Measurements from ENCODE around the gene LRP1-AS.

Gene LRP1-AS

DNA sequence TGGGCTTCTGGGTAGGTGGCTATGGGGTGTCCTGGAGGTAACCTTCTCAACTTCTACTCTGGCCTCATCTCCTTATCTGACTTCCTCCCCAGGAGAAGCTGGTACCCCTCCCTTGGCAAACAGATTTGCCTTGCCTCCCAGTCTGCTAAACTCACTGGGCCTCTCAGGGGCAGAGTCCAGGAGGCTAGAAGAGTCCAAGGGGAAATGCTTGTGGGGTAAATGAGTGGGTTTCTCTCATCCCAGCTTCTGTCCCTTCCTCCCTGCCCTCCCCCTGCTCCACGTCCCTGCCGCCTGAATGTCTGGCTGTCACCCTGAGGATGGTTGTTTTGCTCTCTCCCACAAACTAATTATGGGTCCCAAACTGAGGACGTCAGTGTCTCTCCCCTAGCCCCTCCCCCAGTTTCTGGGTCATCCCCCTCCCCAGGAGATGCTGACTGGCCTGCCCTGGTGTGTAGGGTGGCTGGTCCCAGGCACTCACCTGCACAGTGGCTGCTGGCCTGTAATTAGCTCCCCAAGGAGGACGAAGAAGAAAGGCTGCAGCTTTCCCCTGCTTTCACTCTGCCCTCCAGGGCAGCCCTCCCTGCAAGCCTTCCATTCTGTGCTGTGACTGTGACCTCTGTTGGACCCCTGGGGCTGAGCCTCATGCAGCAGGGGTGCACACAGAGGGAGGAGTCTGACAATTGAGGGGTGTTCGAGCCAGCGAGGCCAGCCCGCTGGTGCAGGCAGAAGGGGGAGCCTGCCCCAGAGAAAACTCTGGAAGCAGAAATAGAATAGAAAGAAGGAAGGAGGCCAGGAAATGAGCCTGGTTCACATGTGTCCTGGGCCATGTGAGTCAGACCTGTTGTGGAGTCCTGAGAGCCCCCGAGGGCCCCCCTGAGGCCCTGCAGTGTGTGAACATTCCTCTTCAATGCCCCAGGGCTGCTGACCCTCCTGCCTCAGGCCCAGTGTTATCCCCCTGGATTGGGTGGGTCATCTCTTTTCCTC is at the start of gene LRP1-AS:
LRP1-AS (minus strand) TSS at position 659 of the 984 bp plus-strand sequence.
- DNase-seq (ENCODE audit: low read depth), result no peak

DNA sequence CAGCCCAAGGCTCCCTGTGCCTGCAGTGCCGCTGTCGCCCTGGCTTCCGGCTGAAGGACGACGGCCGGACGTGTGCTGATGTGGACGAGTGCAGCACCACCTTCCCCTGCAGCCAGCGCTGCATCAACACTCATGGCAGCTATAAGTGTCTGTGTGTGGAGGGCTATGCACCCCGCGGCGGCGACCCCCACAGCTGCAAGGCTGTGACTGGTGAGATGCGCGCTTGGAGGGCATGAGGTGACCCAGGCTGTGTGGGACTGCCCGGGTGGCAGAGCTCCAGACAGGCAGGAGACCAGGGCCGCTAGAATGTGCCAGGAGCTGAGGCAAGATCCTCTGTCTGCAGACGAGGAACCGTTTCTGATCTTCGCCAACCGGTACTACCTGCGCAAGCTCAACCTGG is 49.5 kb upstream of the LRP1-AS start:
- DNase-seq (ENCODE audit: low read depth), result no peak

- no peak for DNase-seq (ENCODE audit: low read depth)
Observed at GRCh38 chr12:57196439-57196838, 49.0 kb upstream of the LRP1-AS start.

DNA sequence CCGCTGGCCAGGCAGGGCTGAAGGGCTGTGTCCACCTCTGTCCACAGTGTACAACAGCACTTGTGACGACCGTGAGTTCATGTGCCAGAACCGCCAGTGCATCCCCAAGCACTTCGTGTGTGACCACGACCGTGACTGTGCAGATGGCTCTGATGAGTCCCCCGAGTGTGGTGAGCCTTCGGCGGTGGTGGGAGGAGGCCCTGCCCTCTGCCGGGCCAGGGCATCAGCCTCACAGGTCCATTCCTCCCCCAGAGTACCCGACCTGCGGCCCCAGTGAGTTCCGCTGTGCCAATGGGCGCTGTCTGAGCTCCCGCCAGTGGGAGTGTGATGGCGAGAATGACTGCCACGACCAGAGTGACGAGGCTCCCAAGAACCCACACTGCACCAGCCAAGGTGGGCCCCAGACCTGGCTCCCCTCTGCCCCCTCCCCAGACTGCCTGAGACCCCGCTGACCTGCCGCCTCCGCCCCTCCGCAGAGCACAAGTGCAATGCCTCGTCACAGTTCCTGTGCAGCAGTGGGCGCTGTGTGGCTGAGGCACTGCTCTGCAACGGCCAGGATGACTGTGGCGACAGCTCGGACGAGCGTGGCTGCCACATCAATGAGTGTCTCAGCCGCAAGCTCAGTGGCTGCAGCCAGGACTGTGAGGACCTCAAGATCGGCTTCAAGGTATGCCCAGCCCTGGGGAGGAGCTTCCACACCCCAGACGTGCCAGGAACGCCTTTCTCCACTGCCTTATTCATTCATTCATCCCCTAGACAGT is 48.4 kb upstream of the LRP1-AS start:
- no peak for DNase-seq (ENCODE audit: low read depth)

DNA sequence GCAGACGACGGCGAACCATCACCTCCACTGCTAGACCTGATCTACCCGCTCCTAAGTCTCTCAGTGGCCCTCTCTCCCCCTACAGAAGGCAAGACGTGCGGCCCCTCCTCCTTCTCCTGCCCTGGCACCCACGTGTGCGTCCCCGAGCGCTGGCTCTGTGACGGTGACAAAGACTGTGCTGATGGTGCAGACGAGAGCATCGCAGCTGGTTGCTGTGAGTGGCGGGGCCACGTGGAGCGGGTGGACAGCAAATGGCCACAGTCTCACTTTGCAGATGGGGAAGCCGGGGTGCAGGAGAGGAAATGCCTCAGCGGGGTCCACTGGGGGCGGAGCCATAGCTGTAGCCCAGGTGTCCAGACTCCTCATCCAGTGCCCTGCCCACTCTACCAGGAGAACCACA is 47.8 kb upstream of the LRP1-AS start:
- DNase-seq (ENCODE audit: low read depth), result no peak

DNA sequence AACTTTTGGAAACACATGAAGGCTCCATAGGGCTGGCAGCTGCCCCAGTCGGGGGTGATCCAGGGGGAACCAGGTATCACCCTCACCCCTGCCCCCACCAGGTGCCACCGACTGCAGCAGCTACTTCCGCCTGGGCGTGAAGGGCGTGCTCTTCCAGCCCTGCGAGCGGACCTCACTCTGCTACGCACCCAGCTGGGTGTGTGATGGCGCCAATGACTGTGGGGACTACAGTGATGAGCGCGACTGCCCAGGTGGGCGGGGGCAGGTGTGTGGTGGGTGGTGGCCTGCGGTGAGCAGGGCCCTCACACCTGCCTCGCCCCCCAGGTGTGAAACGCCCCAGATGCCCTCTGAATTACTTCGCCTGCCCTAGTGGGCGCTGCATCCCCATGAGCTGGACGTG is 46.8 kb upstream of the LRP1-AS start:
- DNase-seq (ENCODE audit: low read depth), result no peak

- DNase-seq (ENCODE audit: low read depth), result no peak
Observed at GRCh38 chr12:57193706-57194245, 46.4 kb upstream of the LRP1-AS start.

DNA sequence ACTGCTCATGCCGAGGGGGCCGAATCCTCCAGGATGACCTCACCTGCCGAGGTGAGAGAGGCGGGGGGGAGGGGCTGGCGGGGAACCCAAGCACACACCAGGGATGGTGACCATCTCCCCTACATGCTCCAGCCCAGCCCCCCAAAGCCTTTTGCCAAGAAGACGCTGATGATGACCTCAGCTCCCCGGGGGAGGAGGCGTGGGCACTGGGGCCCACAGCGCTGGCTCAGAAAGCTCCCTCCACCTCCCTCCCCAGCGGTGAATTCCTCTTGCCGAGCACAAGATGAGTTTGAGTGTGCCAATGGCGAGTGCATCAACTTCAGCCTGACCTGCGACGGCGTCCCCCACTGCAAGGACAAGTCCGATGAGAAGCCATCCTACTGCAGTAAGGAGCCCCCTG is 45.5 kb upstream of the LRP1-AS start:
- no peak for DNase-seq (ENCODE audit: low read depth)

- DNase-seq (ENCODE audit: low read depth), result no peak
Observed at GRCh38 chr12:57191410-57191809, 44.0 kb upstream of the LRP1-AS start.

DNA sequence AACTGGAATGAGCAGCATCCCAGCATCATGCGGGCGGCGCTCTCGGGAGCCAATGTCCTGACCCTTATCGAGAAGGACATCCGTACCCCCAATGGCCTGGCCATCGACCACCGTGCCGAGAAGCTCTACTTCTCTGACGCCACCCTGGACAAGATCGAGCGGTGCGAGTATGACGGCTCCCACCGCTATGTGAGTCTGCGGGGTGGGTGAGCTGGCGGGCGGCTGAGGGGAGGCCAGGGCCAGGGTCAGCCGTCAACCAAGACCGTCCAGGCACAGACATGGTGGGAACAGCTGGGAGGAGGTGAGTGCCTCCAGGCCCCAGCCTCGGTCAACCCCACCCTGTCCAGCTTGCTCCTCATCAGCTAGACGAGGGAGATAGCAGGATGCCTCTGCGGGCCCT is 43.4 kb upstream of the LRP1-AS start:
- DNase-seq (ENCODE audit: low read depth), result no peak

- no peak for DNase-seq (ENCODE audit: low read depth)
Observed at GRCh38 chr12:57190037-57190436, 42.6 kb upstream of the LRP1-AS start.

DNA sequence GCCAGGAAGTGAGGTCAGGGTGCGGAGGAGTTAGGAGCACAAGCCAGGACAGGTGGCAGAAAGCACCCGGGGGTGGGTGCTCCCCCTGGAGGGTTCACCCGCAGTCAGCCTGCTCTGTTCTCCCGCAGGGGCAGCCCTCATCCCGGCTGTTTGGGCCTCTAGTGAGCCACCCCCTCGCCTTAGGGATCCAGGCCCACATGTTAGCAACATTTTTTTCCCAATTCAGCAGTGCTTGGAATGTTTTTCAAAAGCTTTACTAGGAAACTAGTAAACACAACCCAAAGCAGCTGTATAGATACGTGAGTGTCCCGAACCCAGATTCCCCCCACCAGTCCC is 40.6 kb upstream of the LRP1-AS start:
- no peak for DNase-seq (ENCODE audit: low read depth)

GRCh38 chr12:57187222-57188089 is 40.0 kb upstream of the LRP1-AS start:
- no peak for DNase-seq (ENCODE audit: low read depth)

DNA sequence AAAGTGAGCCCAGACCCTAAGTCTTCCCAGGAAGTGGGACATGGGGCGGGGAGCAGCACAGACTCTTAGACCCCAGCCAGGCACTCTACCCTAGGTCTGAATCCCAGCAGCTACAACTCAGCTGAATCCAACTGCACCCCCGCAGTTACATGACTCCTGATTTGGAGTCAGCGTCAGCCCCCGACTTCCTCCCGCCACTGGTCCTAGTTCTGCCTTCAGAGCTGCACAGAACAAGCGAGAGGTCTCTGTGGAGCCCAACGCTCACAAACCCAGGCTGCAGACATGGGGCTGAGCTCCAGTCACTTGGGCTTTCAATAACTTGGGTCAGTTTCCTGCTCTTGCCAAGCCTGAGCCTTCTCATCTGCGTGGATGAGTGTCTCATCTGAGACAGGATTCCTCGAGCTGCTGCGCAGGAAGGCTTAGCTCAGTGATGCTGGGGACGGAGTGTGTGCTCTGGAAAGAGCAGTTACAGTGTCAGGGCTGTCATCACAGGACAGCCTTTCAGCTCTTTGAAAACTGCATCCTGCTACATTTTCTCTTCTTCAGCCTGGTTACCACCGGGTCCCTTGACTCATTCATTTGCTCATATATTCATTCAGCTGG is 38.6 kb upstream of the LRP1-AS start:
- no peak for DNase-seq (ENCODE audit: low read depth)

DNA sequence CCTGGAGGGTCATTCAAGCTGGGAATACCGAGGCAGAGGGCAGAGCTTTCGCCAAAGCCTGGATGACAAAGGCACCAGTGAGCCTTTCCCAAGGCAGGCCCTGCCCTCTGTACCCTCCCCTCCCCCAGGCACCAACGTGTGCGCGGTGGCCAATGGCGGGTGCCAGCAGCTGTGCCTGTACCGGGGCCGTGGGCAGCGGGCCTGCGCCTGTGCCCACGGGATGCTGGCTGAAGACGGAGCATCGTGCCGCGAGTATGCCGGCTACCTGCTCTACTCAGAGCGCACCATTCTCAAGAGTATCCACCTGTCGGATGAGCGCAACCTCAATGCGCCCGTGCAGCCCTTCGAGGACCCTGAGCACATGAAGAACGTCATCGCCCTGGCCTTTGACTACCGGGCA is 38.0 kb upstream of the LRP1-AS start:
- no peak for DNase-seq (ENCODE audit: low read depth)

- DNase-seq (ENCODE audit: low read depth), result no peak
Observed at GRCh38 chr12:57183939-57184725, 36.7 kb upstream of the LRP1-AS start.

DNA sequence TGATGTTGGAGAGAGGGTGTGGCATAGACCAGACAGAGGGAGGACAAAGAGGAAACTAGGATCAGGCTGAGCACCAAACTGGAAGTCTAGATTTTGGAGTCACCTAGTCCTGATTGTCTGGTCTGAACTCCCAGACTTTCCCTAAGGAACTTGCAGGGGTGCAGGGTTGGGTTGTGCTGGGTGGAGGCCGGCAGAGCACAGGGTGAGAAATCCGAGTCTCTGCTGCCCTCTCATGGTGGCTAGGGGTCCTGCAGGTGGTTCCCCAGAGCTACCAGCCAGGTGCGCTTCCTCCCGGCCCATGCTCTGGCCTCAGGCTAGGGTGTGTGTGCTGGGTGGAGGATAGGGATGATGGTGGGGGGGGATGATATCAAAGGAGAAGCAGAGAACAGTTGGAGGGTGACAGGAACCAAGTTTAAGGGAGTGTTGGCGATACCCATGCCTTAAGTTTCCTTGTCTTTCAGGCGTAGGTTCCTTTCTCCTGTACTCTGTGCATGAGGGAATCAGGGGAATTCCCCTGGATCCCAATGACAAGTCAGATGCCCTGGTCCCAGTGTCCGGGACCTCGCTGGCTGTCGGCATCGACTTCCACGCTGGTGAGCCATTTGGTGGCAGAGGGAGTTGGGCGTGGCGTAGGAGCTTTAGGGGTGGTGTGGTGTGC is 35.6 kb upstream of the LRP1-AS start:
- DNase-seq (ENCODE audit: low read depth), result peak; percentile 70

DNA sequence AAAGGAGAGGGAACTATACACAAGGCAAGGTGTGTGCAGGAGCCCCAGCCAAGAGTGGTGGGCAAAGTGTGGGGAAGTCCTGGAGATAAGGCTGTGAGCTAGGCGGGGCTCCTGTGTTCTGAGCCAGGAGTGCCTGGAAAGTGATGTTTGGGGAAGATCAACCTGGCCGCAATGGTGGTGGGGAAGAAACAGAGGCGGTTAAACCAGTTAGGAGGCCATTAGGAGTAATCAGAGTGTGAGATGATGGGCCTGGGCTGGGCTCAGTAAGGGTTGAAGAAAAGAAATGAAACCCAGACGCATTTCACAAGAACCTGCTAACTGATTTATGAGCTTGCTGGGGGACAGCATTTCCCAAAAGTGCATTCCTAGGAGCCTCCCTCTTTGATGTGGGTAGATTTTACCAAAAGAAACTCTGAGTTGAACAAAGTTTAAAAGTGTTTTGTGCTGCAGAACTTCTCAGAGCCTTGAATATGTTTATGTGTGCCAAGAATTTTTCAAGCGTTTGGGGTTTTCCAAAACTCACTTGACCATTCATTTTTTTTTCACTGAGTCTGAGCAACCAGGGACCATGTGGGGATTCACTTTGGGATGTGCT is 34.2 kb upstream of the LRP1-AS start:
- no peak for DNase-seq (ENCODE audit: low read depth)

- DNase-seq (ENCODE audit: low read depth), result no peak
Observed at GRCh38 chr12:57181072-57181471, 33.7 kb upstream of the LRP1-AS start.

Data from stimulated activated CD8-positive, alpha-beta memory T cell treated with anti-CD3 and anti-CD28 coated beads, Interleukin-12 subunit alpha, Interleukin-12 subunit beta, amount 100 ng/mL, for 1 hour (primary cell).